Suprapubic skin (tissue), 4 donors: ENCODE measurements around the gene KRTAP1-1. TPM values are rescaled to one million over a fixed set of nuclear protein-coding genes. Genes with fewer than 3 reads are reported as not detected.
"Not testable (repeated sequence)": the region's sequence is repeated elsewhere in the genome, so short reads cannot be mapped to it uniquely, and the experiment has no call there.

Source experiments
- DNase-seq, 2 donors: peaks; one replicate each; pipeline ENCODE4 v3.0.0-alpha.2; 2019; ENCODE audit warnings: low spot score in 2 of 2
- H3K27ac ChIP-seq: fragments of 200-600 bp; sonication (generic); one replicate; pipeline ENCODE4 v1.5.1; 2019
- H3K27me3 ChIP-seq: fragments of 200-600 bp; sonication (generic); one replicate; pipeline ENCODE4 v1.5.1; 2019
- H3K36me3 ChIP-seq: fragments of 200-600 bp; sonication (generic); one replicate; pipeline ENCODE4 v1.5.1; 2019
- H3K4me1 ChIP-seq: fragments of 200-600 bp; sonication (generic); one replicate; pipeline ENCODE4 v1.5.1; 2019
- H3K4me3 ChIP-seq: fragments of 200-600 bp; sonication (generic); one replicate; pipeline ENCODE4 v1.5.1; 2019; ENCODE audit warnings: mild to moderate bottlenecking
- H3K9me3 ChIP-seq: fragments of 200-600 bp; sonication (generic); one replicate; pipeline ENCODE4 v1.5.1; 2019
- EP300 ChIP-seq: sonication (generic); formaldehyde crosslinking; IDR thresholded peaks from one replicate; pipeline ENCODE4 v1.6.1; 2017; ENCODE audit warnings: antibody characterized with exemption
- POLR2A ChIP-seq, 2 donors: fragments of 450-650 bp; IDR thresholded peaks; one replicate each; pipeline ENCODE4 v1.6.1; 2017; ENCODE audit warnings: antibody characterized with exemption in 2 of 2, mild to moderate bottlenecking in 2 of 2, moderate library complexity in 2 of 2
- POLR2AphosphoS5 ChIP-seq, 3 donors: sonication (generic); formaldehyde crosslinking; IDR thresholded peaks; one replicate each; pipeline ENCODE4 v1.6.1; 2017; ENCODE audit warnings: antibody characterized with exemption in 3 of 3
- WGBS: methylation state at CpG from one replicate; pipeline ENCODE4 v1.1.5; 2018; 5-methylcytosine and 5-hydroxymethylcytosine counted together
- total RNA-seq, 4 donors: library from RNA; depleted of rRNA; stranded (reverse); fragments of >200 nt; gene quantifications; one replicate each; pipeline ENCODE4 v1.1.0, GENCODE V29; 2016
- TF ChIP-seq, protein P1 (sequence below), 2 donors: fragments of 200-600 bp in 1 of 2; fragments of 450-650 bp in 1 of 2; sonication (generic) in 1 of 2; IDR thresholded peaks; one replicate each; pipeline ENCODE4 v1.5.1; 2016 to 2019; ENCODE audit warnings: antibody characterized with exemption in 2 of 2, mild to moderate bottlenecking in 1 of 2, moderate library complexity in 1 of 2

The KRTAP1-1 gene
- total RNA-seq, 4 donors from 2014 or later, result 9.9 to 165 (median 46.0) TPM; not detected in 1

DNA sequence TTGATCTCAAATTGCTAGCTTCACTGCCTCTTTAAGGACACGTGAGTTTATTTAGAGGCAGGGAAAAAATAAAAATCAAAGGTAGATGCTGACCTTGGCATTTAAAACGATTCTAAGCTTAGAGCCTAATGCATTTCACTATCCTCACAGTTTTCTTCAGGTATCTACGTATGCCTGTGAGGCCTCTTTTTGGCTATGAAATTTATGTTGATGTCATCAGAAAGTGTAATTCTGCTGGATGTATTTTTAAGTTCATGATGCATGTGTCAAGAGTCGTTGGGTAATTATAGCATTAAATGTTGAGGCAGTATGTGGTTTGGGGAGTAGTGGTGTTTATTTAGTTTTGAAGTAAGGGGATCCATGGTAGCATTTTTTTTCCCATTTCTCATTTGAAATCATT is 37.3 kb downstream of the KRTAP1-1 start:
- Histone ChIP-seq H3K4me1 (no peaks in the 10 kb centered on the region), H3K9me3 (no peaks in the 10 kb centered on the region), H3K27ac (no peak overlapping the region), H3K4me3 (no peak overlapping the region), H3K36me3 (no peaks in the 10 kb centered on the region), H3K27me3 (no peaks in the 10 kb centered on the region)
- TF ChIP-seq POLR2A (IDR thresholded peaks at IDR 0.05) (no peak), EP300 (no peak), POLR2AphosphoS5 (IDR thresholded peaks at IDR 0.05) (no peak)
- TF ChIP-seq, protein P1, sequence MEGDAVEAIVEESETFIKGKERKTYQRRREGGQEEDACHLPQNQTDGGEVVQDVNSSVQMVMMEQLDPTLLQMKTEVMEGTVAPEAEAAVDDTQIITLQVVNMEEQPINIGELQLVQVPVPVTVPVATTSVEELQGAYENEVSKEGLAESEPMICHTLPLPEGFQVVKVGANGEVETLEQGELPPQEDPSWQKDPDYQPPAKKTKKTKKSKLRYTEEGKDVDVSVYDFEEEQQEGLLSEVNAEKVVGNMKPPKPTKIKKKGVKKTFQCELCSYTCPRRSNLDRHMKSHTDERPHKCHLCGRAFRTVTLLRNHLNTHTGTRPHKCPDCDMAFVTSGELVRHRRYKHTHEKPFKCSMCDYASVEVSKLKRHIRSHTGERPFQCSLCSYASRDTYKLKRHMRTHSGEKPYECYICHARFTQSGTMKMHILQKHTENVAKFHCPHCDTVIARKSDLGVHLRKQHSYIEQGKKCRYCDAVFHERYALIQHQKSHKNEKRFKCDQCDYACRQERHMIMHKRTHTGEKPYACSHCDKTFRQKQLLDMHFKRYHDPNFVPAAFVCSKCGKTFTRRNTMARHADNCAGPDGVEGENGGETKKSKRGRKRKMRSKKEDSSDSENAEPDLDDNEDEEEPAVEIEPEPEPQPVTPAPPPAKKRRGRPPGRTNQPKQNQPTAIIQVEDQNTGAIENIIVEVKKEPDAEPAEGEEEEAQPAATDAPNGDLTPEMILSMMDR (IDR thresholded peaks at IDR 0.05), result no peak
- WGBS, result 60% methylated on average over 4 of the region's 4 CpGs
- DNase-seq, result no peak

DNA sequence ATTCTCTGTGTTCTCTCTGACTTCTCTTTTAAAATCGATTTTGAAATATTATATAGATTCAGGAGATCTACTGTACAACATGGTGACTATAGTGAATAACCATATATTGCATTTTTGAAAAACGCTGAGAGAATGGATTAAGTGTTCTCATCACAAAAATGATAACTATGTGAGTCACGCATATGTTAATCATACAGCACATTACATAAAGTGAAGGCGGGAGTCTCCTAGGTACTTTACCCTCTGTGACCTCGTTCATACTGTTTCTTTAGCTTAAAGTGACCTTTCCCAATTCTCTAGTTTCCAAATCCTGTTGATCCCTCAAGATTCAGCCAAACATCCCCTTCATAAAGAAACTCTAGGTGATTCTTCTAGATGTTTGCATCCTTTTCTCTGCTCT is 38.4 kb downstream of the KRTAP1-1 start:
- Histone ChIP-seq H3K27me3 (no peaks in the 10 kb centered on the region), H3K27ac (no peak overlapping the region), H3K36me3 (no peaks in the 10 kb centered on the region), H3K4me3 (no peak overlapping the region), H3K4me1 (no peaks in the 10 kb centered on the region), H3K9me3 (no peaks in the 10 kb centered on the region)
- no peak for DNase-seq
- WGBS, result 47% methylated on average over 5 of the region's 5 CpGs
- no peak for TF ChIP-seq POLR2AphosphoS5 (IDR thresholded peaks at IDR 0.05)
- TF ChIP-seq, protein P1 (IDR thresholded peaks at IDR 0.05), result no peak
- TF ChIP-seq POLR2A (IDR thresholded peaks at IDR 0.05), result no peak
- TF ChIP-seq EP300, result no peak

DNA sequence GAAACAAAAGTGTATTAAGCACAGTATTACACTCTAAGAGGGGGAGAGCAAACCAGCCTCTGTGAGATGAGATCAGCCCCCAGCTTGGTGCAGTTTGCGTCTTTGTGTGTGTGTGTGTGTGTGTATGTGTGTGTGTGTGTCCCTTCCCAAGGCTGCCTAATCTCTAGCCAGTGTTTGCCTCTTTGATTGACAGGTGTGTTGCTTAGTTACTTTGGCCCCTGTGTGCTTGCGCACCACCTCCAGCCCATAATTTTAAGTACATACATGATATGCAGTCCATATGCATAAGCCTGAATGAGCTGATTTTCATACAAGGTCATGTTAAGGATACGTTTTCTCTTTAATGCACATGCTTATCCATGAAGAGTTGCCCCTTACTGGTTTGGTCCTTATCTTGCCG is 39.5 kb downstream of the KRTAP1-1 start:
- DNase-seq, result no peak
- TF ChIP-seq EP300 (no peak), POLR2A (IDR thresholded peaks at IDR 0.05) (no peak), POLR2AphosphoS5 (IDR thresholded peaks at IDR 0.05) (no peak)
- TF ChIP-seq, protein P1 (IDR thresholded peaks at IDR 0.05), result no peak
- WGBS, result 82% methylated on average over 4 of the region's 4 CpGs
- no peaks in the 10 kb centered on the region for H3K9me3 ChIP-seq
- H3K36me3 ChIP-seq, result no peaks in the 10 kb centered on the region
- no peak overlapping the region for H3K27ac ChIP-seq
- H3K4me1 ChIP-seq, result no peaks in the 10 kb centered on the region
- H3K4me3 ChIP-seq, result no peak overlapping the region
- H3K27me3 ChIP-seq, result no peaks in the 10 kb centered on the region

DNA sequence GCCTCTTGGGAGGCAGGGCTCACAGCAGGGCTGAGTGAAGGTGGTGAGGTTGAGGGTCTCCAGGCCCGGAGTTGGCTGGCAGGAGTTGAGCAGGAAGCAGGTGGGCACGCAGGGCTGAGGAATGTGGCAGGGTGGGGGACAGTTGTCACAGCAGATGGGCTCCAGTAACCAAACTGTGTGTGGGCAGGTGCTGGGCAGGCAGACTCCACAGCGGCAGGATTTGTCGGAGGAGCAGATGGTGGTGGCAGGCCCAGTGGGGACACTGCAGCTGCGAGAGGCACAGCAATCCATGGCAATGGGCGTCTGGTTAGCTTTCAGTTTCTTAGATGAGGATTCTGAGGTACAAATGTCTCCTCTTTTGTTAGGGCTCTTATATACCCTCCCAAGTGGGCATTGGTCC is 41.7 kb downstream of the KRTAP1-1 start, which contains the start of gene KRTAP3-2:
TSS of gene KRTAP3-2 (minus strand) at position 344 of the 400 bp plus-strand sequence. CDS start at position 291, 53 bp downstream.
- H3K4me3 ChIP-seq, H3K27ac ChIP-seq, H3K4me1 ChIP-seq, H3K9me3 ChIP-seq, H3K27me3 ChIP-seq, H3K36me3 ChIP-seq, DNase-seq: not testable (repeated sequence)
- 84% methylated on average over 6 of the region's 6 CpGs for WGBS

DNA sequence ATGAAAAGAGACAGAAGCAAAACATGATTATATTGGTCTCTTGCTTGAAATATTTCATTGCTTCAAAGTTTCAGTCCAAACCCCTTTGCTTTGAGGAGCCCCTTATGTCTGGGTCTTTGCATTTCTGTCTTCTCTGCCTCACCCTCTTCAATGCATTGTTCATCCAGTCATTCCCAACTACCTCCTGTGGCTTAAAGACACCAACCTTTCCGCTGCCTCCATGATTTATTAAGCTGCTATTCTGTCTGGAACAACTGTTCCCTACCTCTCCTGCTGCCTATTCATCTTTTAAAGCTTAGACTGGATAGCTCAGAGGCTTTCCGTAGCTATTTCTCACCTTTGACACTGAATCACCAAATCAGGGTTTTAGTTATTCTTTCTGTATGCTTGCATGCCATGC is 43.9 kb downstream of the KRTAP1-1 start:
- TF ChIP-seq POLR2AphosphoS5 (IDR thresholded peaks at IDR 0.05), result no peak
- no peak for TF ChIP-seq EP300
- no peak for TF ChIP-seq POLR2A (IDR thresholded peaks at IDR 0.05)
- no peak for DNase-seq
- Histone ChIP-seq H3K4me1 (no peaks in the 10 kb centered on the region), H3K4me3 (no peak overlapping the region), H3K36me3 (no peaks in the 10 kb centered on the region), H3K27ac (no peak overlapping the region), H3K27me3 (no peaks in the 10 kb centered on the region), H3K9me3 (no peaks in the 10 kb centered on the region)
- 78% methylated on average over 2 of the region's 2 CpGs for WGBS

DNA sequence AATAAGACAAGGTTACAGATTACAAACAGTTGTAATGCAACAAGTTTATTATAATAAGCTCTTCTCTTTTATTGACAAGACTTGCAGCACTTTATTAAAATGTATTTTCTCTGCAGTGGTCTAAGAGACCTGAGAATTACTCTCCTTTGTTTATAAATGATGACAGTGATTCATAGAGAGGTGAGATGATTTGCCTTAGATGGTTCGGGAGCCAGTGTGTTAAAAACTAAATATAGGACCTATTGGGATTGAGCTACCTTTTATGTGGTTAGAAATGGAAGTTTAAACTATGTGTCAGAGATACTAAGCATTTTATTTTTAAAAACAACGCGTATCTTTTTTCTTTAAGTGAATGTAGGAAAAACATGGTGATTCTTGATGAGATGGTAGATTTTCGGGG is 44.4 kb downstream of the KRTAP1-1 start:
- TF ChIP-seq EP300 (no peak), POLR2AphosphoS5 (IDR thresholded peaks at IDR 0.05) (no peak), POLR2A (IDR thresholded peaks at IDR 0.05) (no peak)
- TF ChIP-seq, protein P1 (IDR thresholded peaks at IDR 0.05), result no peak

More for the DNA sequence above, 44.4 kb downstream of the KRTAP1-1 start:
- no peak overlapping the region for H3K4me3 ChIP-seq
- 89% methylated on average over 4 of the region's 4 CpGs for WGBS
- H3K4me1 ChIP-seq, result no peaks in the 10 kb centered on the region
- H3K27me3 ChIP-seq, result no peaks in the 10 kb centered on the region
- no peaks in the 10 kb centered on the region for H3K36me3 ChIP-seq
- no peaks in the 10 kb centered on the region for H3K9me3 ChIP-seq
- H3K27ac ChIP-seq, result no peak overlapping the region
- DNase-seq, result no peak
